ENCODE measurements around the gene RP2.

Gene RP2

GRCh38 chrX:46844913-46845312, 8.1 kb downstream of the RP2 start:
- DNase-seq (ENCODE audit: low read depth), result no peak

- no peak for DNase-seq (ENCODE audit: low read depth)
Observed at GRCh38 chrX:46849933-46850332, 13.1 kb downstream of the RP2 start.

- DNase-seq (ENCODE audit: low read depth), result no peak
Observed at GRCh38 chrX:46850771-46851170, 13.9 kb downstream of the RP2 start.

GRCh38 chrX:46856483-46856882, 19.6 kb downstream of the RP2 start:
- DNase-seq (ENCODE audit: low read depth), result no peak

- no peak for DNase-seq (ENCODE audit: low read depth)
Observed at GRCh38 chrX:46860557-46860956, 23.7 kb downstream of the RP2 start.

GRCh38 chrX:46863072-46863471, 26.2 kb downstream of the RP2 start:
- DNase-seq (ENCODE audit: low read depth), result no peak

- DNase-seq (ENCODE audit: low read depth), result no peak
Observed at GRCh38 chrX:46864606-46865005, 27.8 kb downstream of the RP2 start.

- DNase-seq (ENCODE audit: low read depth), result no peak
Observed at GRCh38 chrX:46865281-46865680, 28.4 kb downstream of the RP2 start.

GRCh38 chrX:46866726-46867125, 29.9 kb downstream of the RP2 start:
- no peak for DNase-seq (ENCODE audit: low read depth)

GRCh38 chrX:46873746-46874145, 36.9 kb downstream of the RP2 start:
- DNase-seq (ENCODE audit: low read depth), result no peak

- DNase-seq (ENCODE audit: low read depth), result no peak
Observed at GRCh38 chrX:46876901-46877300, 40.1 kb downstream of the RP2 start.

- no peak for DNase-seq (ENCODE audit: low read depth)
Observed at GRCh38 chrX:46882266-46882665, 45.4 kb downstream of the RP2 start.

GRCh38 chrX:46884799-46885198, 48.0 kb downstream of the RP2 start:
- DNase-seq (ENCODE audit: low read depth), result no peak

- DNase-seq (ENCODE audit: low read depth), result no peak
Observed at GRCh38 chrX:46898207-46898606, 61.4 kb downstream of the RP2 start.

GRCh38 chrX:46903458-46904242, 66.8 kb downstream of the RP2 start:
- no peak for DNase-seq (ENCODE audit: low read depth)

GRCh38 chrX:46904626-46905025, 67.8 kb downstream of the RP2 start:
- DNase-seq (ENCODE audit: low read depth), result no peak

GRCh38 chrX:46910415-46910814, 73.6 kb downstream of the RP2 start:
- DNase-seq (ENCODE audit: low read depth), result no peak

GRCh38 chrX:46912098-46912602, 75.3 kb downstream of the RP2 start, which contains the start of gene JADE3:
Gene JADE3, plus strand, starts transcription at chrX:46912421. Its CDS starts 72,474 bp downstream, at chrX:46984895.
- peak; percentile 52 for DNase-seq (ENCODE audit: low read depth)

GRCh38 chrX:46912603-46913491, 76.0 kb downstream of the RP2 start:
- DNase-seq (ENCODE audit: low read depth), result no peak

GRCh38 chrX:46913667-46914066, 76.8 kb downstream of the RP2 start:
- no peak for DNase-seq (ENCODE audit: low read depth)

- DNase-seq (ENCODE audit: low read depth), result no peak
Observed at GRCh38 chrX:46916273-46916672, 79.4 kb downstream of the RP2 start.

- no peak for DNase-seq (ENCODE audit: low read depth)
Observed at GRCh38 chrX:46917622-46918021, 80.8 kb downstream of the RP2 start.

- DNase-seq (ENCODE audit: low read depth), result no peak
Observed at GRCh38 chrX:46918434-46918833, 81.6 kb downstream of the RP2 start.

Data from CMK (cell line).